ENCODE measurements around the gene AFF3. TPM values are rescaled to one million over a fixed set of nuclear protein-coding genes. Genes with fewer than 3 reads are reported as not detected.
A peak's percentile ranks its signal among the peaks of the same experiment; 100 is the strongest.
"Not testable (repeated sequence)": the region's sequence is repeated elsewhere in the genome, so short reads cannot be mapped to it uniquely, and the experiment has no call there.

Gene AFF3
- total RNA-seq, 1 donor from 2014 or later = 25.6 TPM

- DNase-seq (ENCODE audit: low spot score) = peak; percentile 65
Measured at GRCh38 chr2:100106460-100106859, 35.9 kb downstream of the AFF3 start.

- no peak for DNase-seq (ENCODE audit: low spot score)
Measured at GRCh38 chr2:100105678-100106054, 36.7 kb downstream of the AFF3 start.

GRCh38 chr2:100104718-100105677 is 37.4 kb downstream of the AFF3 start:
- DNase-seq (ENCODE audit: low spot score) = no peak

- DNase-seq (ENCODE audit: low spot score) = not testable (repeated sequence)
Measured at GRCh38 chr2:100104265-100104664, 38.1 kb downstream of the AFF3 start.

GRCh38 chr2:100103527-100104252 is 38.7 kb downstream of the AFF3 start:
- not testable (repeated sequence) for DNase-seq (ENCODE audit: low spot score)

- not testable (repeated sequence) for DNase-seq (ENCODE audit: low spot score)
Measured at GRCh38 chr2:100102466-100103180, 39.8 kb downstream of the AFF3 start.

GRCh38 chr2:100098855-100099254 is 43.5 kb downstream of the AFF3 start:
- not testable (repeated sequence) for DNase-seq (ENCODE audit: low spot score)

- DNase-seq (ENCODE audit: low spot score) = not testable (repeated sequence)
Measured at GRCh38 chr2:100097611-100098294, 44.6 kb downstream of the AFF3 start.

- DNase-seq (ENCODE audit: low spot score) = not testable (repeated sequence)
Measured at GRCh38 chr2:100095845-100096244, 46.5 kb downstream of the AFF3 start.

- DNase-seq (ENCODE audit: low spot score) = not testable (repeated sequence)
Measured at GRCh38 chr2:100091807-100092206, 50.6 kb downstream of the AFF3 start.

GRCh38 chr2:100085744-100086143 is 56.6 kb downstream of the AFF3 start:
- not testable (repeated sequence) for DNase-seq (ENCODE audit: low spot score)

GRCh38 chr2:100083421-100084216 is 58.8 kb downstream of the AFF3 start:
- DNase-seq (ENCODE audit: low spot score) = not testable (repeated sequence)

GRCh38 chr2:100082302-100082978 is 60.0 kb downstream of the AFF3 start:
- DNase-seq (ENCODE audit: low spot score) = not testable (repeated sequence)

- DNase-seq (ENCODE audit: low spot score) = no peak
Measured at GRCh38 chr2:100077935-100078334, 64.5 kb downstream of the AFF3 start.

- no peak for DNase-seq (ENCODE audit: low spot score)
Measured at GRCh38 chr2:100077456-100077855, 64.9 kb downstream of the AFF3 start.

GRCh38 chr2:100075532-100075931 is 66.9 kb downstream of the AFF3 start:
- DNase-seq (ENCODE audit: low spot score) = no peak

- DNase-seq (ENCODE audit: low spot score) = no peak
Measured at GRCh38 chr2:100073110-100073509, 69.3 kb downstream of the AFF3 start.

GRCh38 chr2:100072503-100072902 is 69.9 kb downstream of the AFF3 start:
- DNase-seq (ENCODE audit: low spot score) = no peak

GRCh38 chr2:100071335-100072043 is 70.9 kb downstream of the AFF3 start:
- no peak for DNase-seq (ENCODE audit: low spot score)
